Fibroblast of lung (primary cell): ENCODE results near the gene MAP3K4.

Experiments used
- EZH2 ChIP-seq: IDR thresholded peaks from 2 replicates; pipeline ENCODE4 v1.5.1; 2012; ENCODE audit warnings: low read length, control low read depth, mild to moderate bottlenecking; ENCODE audit errors: missing control alignments
- TF ChIP-seq, protein P1 (sequence below), 2 donors: IDR thresholded peaks in 1 of 2; conservative IDR thresholded peaks in 1 of 2; 1 replicate in 1 of 2; 2 replicates in 1 of 2; pipeline ENCODE4 v1.5.1; 2011 to 2012; ENCODE audit warnings: low read length in 2 of 2, control low read depth in 1 of 2, inconsistent platforms in 1 of 2, low read depth in 1 of 2, mild to moderate bottlenecking in 1 of 2

DNA sequence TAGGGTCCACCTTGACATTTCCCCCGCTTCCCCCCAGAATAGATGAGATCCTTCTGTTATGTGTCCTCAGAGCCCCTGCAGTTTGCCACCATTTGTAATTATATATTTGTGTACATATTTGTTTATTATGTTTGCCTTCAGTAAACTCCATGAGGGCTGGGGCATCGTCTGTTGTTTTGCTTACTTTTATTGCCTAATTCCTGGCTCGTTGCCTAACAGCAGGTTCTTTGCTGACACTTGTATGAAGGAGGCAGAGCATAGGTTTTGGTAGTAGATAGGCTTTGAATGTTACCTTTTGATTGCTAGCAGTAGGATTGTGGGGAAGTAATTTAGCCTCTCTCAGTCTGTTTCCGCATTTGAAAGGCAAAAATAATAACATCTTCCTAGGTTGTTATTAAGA lies 9.9 kb downstream of the MAP3K4 start:
- TF ChIP-seq, protein P1, sequence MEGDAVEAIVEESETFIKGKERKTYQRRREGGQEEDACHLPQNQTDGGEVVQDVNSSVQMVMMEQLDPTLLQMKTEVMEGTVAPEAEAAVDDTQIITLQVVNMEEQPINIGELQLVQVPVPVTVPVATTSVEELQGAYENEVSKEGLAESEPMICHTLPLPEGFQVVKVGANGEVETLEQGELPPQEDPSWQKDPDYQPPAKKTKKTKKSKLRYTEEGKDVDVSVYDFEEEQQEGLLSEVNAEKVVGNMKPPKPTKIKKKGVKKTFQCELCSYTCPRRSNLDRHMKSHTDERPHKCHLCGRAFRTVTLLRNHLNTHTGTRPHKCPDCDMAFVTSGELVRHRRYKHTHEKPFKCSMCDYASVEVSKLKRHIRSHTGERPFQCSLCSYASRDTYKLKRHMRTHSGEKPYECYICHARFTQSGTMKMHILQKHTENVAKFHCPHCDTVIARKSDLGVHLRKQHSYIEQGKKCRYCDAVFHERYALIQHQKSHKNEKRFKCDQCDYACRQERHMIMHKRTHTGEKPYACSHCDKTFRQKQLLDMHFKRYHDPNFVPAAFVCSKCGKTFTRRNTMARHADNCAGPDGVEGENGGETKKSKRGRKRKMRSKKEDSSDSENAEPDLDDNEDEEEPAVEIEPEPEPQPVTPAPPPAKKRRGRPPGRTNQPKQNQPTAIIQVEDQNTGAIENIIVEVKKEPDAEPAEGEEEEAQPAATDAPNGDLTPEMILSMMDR (conservative IDR thresholded peaks at IDR 0.05 in 1 of 2, IDR thresholded peaks at IDR 0.05 in 1 of 2; ENCODE audit: low read depth in 1 of 2, low read length in 2 of 2), result no peak
- TF ChIP-seq EZH2, result no peak
